Measurements from ENCODE around the gene LSM14B.

DNA sequence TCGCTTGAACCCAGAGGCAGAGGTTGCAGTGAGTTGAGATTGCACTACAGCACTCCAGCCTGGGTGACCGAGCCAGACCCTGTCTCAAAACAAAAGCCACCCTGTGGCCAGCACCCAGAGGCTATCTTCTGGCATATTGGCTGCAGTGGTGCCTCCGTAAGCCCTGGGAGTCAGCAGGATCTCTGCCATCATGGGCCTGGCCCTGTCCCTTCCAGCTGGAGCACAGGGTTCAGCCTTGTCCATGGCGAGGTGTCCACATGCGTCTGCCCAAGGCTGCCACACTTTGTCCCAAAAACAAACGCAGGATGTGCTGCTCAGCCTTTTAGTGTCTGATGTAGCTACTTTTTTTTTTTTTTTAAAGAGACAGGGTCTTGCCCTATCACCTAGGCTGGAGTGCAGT is 45.2 kb downstream of the LSM14B start:
- TF ChIP-seq TCF7 (CRISPR knock-in tag; IDR thresholded peaks at IDR 0.05; ENCODE audit: low read depth), result no peak
- TF ChIP-seq, protein P1, sequence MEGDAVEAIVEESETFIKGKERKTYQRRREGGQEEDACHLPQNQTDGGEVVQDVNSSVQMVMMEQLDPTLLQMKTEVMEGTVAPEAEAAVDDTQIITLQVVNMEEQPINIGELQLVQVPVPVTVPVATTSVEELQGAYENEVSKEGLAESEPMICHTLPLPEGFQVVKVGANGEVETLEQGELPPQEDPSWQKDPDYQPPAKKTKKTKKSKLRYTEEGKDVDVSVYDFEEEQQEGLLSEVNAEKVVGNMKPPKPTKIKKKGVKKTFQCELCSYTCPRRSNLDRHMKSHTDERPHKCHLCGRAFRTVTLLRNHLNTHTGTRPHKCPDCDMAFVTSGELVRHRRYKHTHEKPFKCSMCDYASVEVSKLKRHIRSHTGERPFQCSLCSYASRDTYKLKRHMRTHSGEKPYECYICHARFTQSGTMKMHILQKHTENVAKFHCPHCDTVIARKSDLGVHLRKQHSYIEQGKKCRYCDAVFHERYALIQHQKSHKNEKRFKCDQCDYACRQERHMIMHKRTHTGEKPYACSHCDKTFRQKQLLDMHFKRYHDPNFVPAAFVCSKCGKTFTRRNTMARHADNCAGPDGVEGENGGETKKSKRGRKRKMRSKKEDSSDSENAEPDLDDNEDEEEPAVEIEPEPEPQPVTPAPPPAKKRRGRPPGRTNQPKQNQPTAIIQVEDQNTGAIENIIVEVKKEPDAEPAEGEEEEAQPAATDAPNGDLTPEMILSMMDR (IDR thresholded peaks at IDR 0.05), result no peak
- TF ChIP-seq, protein P2, sequence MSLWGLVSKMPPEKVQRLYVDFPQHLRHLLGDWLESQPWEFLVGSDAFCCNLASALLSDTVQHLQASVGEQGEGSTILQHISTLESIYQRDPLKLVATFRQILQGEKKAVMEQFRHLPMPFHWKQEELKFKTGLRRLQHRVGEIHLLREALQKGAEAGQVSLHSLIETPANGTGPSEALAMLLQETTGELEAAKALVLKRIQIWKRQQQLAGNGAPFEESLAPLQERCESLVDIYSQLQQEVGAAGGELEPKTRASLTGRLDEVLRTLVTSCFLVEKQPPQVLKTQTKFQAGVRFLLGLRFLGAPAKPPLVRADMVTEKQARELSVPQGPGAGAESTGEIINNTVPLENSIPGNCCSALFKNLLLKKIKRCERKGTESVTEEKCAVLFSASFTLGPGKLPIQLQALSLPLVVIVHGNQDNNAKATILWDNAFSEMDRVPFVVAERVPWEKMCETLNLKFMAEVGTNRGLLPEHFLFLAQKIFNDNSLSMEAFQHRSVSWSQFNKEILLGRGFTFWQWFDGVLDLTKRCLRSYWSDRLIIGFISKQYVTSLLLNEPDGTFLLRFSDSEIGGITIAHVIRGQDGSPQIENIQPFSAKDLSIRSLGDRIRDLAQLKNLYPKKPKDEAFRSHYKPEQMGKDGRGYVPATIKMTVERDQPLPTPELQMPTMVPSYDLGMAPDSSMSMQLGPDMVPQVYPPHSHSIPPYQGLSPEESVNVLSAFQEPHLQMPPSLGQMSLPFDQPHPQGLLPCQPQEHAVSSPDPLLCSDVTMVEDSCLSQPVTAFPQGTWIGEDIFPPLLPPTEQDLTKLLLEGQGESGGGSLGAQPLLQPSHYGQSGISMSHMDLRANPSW (CRISPR knock-in tag; conservative IDR thresholded peaks at IDR 0.05; ENCODE audit: low read depth), result no peak
- TF ChIP-seq ZNF121 (CRISPR knock-in tag; IDR thresholded peaks at IDR 0.05), result no peak
- TF ChIP-seq, protein P3, sequence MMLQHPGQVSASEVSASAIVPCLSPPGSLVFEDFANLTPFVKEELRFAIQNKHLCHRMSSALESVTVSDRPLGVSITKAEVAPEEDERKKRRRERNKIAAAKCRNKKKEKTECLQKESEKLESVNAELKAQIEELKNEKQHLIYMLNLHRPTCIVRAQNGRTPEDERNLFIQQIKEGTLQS (CRISPR knock-in tag; conservative IDR thresholded peaks at IDR 0.05), result no peak
- no peak for TF ChIP-seq NR2C2 (CRISPR knock-in tag; IDR thresholded peaks at IDR 0.05)
